Measurements from ENCODE around the gene ITPRIPL2.

- no peak for TF ChIP-seq CTCF (IDR thresholded peaks at IDR 0.05; ENCODE audit: poor library complexity, severe bottlenecking)
- no peak for TF ChIP-seq POLR2AphosphoS5 (IDR thresholded peaks at IDR 0.05)
- TF ChIP-seq EZH2 (IDR thresholded peaks at IDR 0.05; ENCODE audit: borderline replicate concordance, insufficient read depth, low read length, poor library complexity, severe bottlenecking): no peak
- TF ChIP-seq MXI1 (conservative IDR thresholded peaks at IDR 0.05; ENCODE audit: poor library complexity, severe bottlenecking): no peak
- no peak for TF ChIP-seq RAD21 (conservative IDR thresholded peaks at IDR 0.05)
- TF ChIP-seq SMC3 (conservative IDR thresholded peaks at IDR 0.05; ENCODE audit: poor library complexity): no peak
- TF ChIP-seq TAF1 (IDR thresholded peaks at IDR 0.05; ENCODE audit: low read depth): no peak
- no peak for TF ChIP-seq REST (IDR thresholded peaks at IDR 0.05; ENCODE audit: borderline replicate concordance)
These were observed 18.1 kb upstream of the ITPRIPL2 start for GRCh38 chr16:19095654-19096053.

Data from neural cell (in vitro differentiated cells).